K562 (cell line): ENCODE data around the gene RGS3. TPM values are rescaled to one million over a fixed set of nuclear protein-coding genes. Genes with fewer than 3 reads are reported as not detected.

Experiments used
- ATAC-seq: fragments of 200-7000 bp; cut with Tn5 transposase; 3 replicates; pipeline ENCODE4 v1.9.1; 2020; ENCODE audit warnings: moderate library complexity
- BruUV-seq: library from RNA; stranded (reverse); fragments of 400-500 nt; replicated peaks from 2 replicates; lab custom pipeline; 2021; lab: Mats Ljungman, UMichigan
- CTCF ChIA-PET: fragments of 300-600 bp; formaldehyde crosslinking; extraction: SDS; loops from one replicate; lab custom pipeline; 2021; ENCODE audit warnings: low intra/inter-chr PET ratio; lab: Yijun Ruan, JAX
- POLR2A ChIA-PET: fragments of 300-600, 350-650 bp; sonication (Branson Sonifier 250); formaldehyde crosslinking; extraction: SDS; loops from one replicate; lab custom pipeline; 2021; ENCODE audit warnings: antibody characterized with exemption, inconsistent platforms; lab: Yijun Ruan, JAX
- DNase-seq, 4 experiments: peaks; one replicate each; pipeline versions ENCODE4 v3.0.0 to v3.0.0-alpha.2; 2011 to 2018; ENCODE audit warnings: low spot score in 3 of 4, mixed read lengths in 3 of 4; ENCODE audit errors: extremely low read depth in 1 of 4
- FAIRE-seq: peaks from 2 replicates; lab custom pipeline; 2011; peaks lifted over from hg19 to GRCh38; lab: Jason Lieb, UNC
- H2AFZ ChIP-seq: 2 replicates; pipeline ENCODE4 v1.6.0; 2011; ENCODE audit warnings: low read depth, low read length, control low read depth, inconsistent platforms
- H3K27ac ChIP-seq: fragments of 200-600 bp; 3 replicates; pipeline ENCODE4 v1.8.0; 2011; ENCODE audit warnings: low read depth, mild to moderate bottlenecking, control low read depth, inconsistent platforms, low read length, moderate library complexity, mixed read lengths; ENCODE audit errors: extremely low read depth
- H3K27me3 ChIP-seq, 2 experiments: fragments of 300-600 bp in 1 of 2; 2 replicates in 1 of 2; 3 replicates in 1 of 2; pipeline versions ENCODE4 v1.6.0 to v1.8.0; 2011; ENCODE audit warnings: inconsistent platforms in 2 of 2, low read length in 2 of 2, mild to moderate bottlenecking in 1 of 2, mixed read lengths in 1 of 2, moderate library complexity in 1 of 2; ENCODE audit not compliant: control insufficient read depth in 2 of 2, insufficient read depth in 2 of 2
- H3K36me3 ChIP-seq: fragments of 300-600 bp; 3 replicates; pipeline ENCODE4 v1.8.0; 2011; ENCODE audit warnings: mild to moderate bottlenecking, low read length, inconsistent platforms; ENCODE audit not compliant: control insufficient read depth, insufficient read depth
- H3K4me1 ChIP-seq, 2 experiments: fragments of 200-600 bp in 1 of 2; replicated peaks in 1 of 2; 2 replicates in 1 of 2; 3 replicates in 1 of 2; pipeline versions ENCODE4 v1.5.1 to v1.8.0; 2011; ENCODE audit warnings: inconsistent platforms in 2 of 2, low read length in 2 of 2, mild to moderate bottlenecking in 1 of 2, mixed read lengths in 1 of 2, moderate library complexity in 1 of 2; ENCODE audit not compliant: control insufficient read depth in 2 of 2, insufficient read depth in 2 of 2
- H3K4me2 ChIP-seq: 2 replicates; pipeline ENCODE4 v1.6.1; 2011; ENCODE audit warnings: low read length, control low read depth, inconsistent platforms, mixed read lengths; ENCODE audit not compliant: insufficient read depth
- H3K4me3 ChIP-seq: fragments of 200-600 bp; sonication (generic), shearing (Covaris generic); 2 replicates; pipeline ENCODE4 v1.5.1; 2016; ENCODE audit warnings: control low read depth, inconsistent platforms
- H3K79me2 ChIP-seq: fragments of 200-600 bp; 3 replicates; pipeline ENCODE4 v1.8.0; 2011; ENCODE audit warnings: low read length, inconsistent platforms; ENCODE audit not compliant: control insufficient read depth, insufficient read depth
- H3K9ac ChIP-seq, 2 experiments: 2 replicates each; pipeline versions ENCODE4 v1.6.0 to v1.6.1; 2011; ENCODE audit warnings: low read depth in 2 of 2, low read length in 2 of 2, control low read depth in 1 of 2, inconsistent platforms in 1 of 2, mild to moderate bottlenecking in 1 of 2, mixed read lengths in 1 of 2; ENCODE audit not compliant: insufficient read depth in 1 of 2
- H3K9me1 ChIP-seq: one replicate; pipeline ENCODE4 v1.6.0; 2011; ENCODE audit warnings: inconsistent platforms, mild to moderate bottlenecking, low read length, moderate library complexity; ENCODE audit not compliant: control insufficient read depth, insufficient read depth
- H3K9me3 ChIP-seq: replicated peaks from 2 replicates; pipeline ENCODE4 v1.5.1; 2011; ENCODE audit warnings: low read depth, low read length, inconsistent platforms; ENCODE audit not compliant: control insufficient read depth, insufficient read depth
- H4K20me1 ChIP-seq: replicated peaks from 2 replicates; pipeline ENCODE4 v1.6.1; 2011; ENCODE audit warnings: low read length, inconsistent platforms, mixed read lengths; ENCODE audit not compliant: control insufficient read depth, insufficient read depth
- CBX5 ChIP-seq: IDR thresholded peaks from 2 replicates; pipeline ENCODE4 v1.6.1; 2014; ENCODE audit warnings: low read depth, borderline replicate concordance
- ETS2 ChIP-seq: IDR thresholded peaks from 2 replicates; pipeline ENCODE4 v1.6.1; 2016; ENCODE audit warnings: borderline replicate concordance, missing genetic modification characterization, mild to moderate bottlenecking, moderate library complexity, missing compliant biosample characterization; ENCODE audit not compliant: poor library complexity, severe bottlenecking
- GTF2F1 ChIP-seq: IDR thresholded peaks from 2 replicates; pipeline ENCODE4 v1.6.1; 2011; ENCODE audit warnings: low read depth, low read length, improper control_type of control experiment
- HDAC2 ChIP-seq: fragments of 450-650 bp; IDR thresholded peaks from 2 replicates; pipeline ENCODE4 v1.6.1; 2016; ENCODE audit warnings: mild to moderate bottlenecking
- JUND ChIP-seq, 2 experiments: IDR thresholded peaks; 2 replicates in 1 of 2; 3 replicates in 1 of 2; pipeline ENCODE4 v1.6.1; 2011; ENCODE audit warnings: borderline replicate concordance in 2 of 2, low read depth in 2 of 2, low read length in 2 of 2, improper control_type of control experiment in 1 of 2, missing biosample characterization in 1 of 2, missing genetic modification characterization in 1 of 2, missing genetic modification reagents in 1 of 2
- KLF6 ChIP-seq: fragments of 250-450 bp; sonication (Bioruptor Pico); IDR thresholded peaks from 2 replicates; pipeline ENCODE4 v1.4.0; 2020; ENCODE audit warnings: mild to moderate bottlenecking, moderate library complexity, borderline replicate concordance
- L3MBTL2 ChIP-seq: fragments of 450-650 bp; IDR thresholded peaks from 2 replicates; pipeline ENCODE4 v1.6.1; 2016; ENCODE audit warnings: mild to moderate bottlenecking, moderate library complexity
- MCM2 ChIP-seq: fragments of 450-650 bp; IDR thresholded peaks from 2 replicates; pipeline ENCODE4 v1.6.1; 2017; ENCODE audit warnings: low read depth, mild to moderate bottlenecking
- NFIC ChIP-seq: fragments of 450-650 bp; IDR thresholded peaks from 2 replicates; pipeline ENCODE4 v1.6.1; 2017; ENCODE audit warnings: mild to moderate bottlenecking, inconsistent platforms
- PTTG1 ChIP-seq: fragments of 450-650 bp; IDR thresholded peaks from 2 replicates; pipeline ENCODE4 v1.6.1; 2016; ENCODE audit warnings: low read depth, mild to moderate bottlenecking, missing genetic modification characterization, missing compliant biosample characterization
- PURB ChIP-seq: sonication (generic); formaldehyde crosslinking; IDR thresholded peaks from 2 replicates; pipeline ENCODE4 v1.9.0; 2021; ENCODE audit warnings: low read depth, mild to moderate bottlenecking, missing genetic modification reagents
- SRSF7 ChIP-seq: fragments of 200-400 bp; formaldehyde crosslinking; optimal IDR thresholded peaks from 2 replicates; pipeline ENCODE3; 2017; ENCODE audit warnings: mild to moderate bottlenecking, low read depth, low read length
- TCF7 ChIP-seq: sonication (generic); IDR thresholded peaks from 2 replicates; pipeline ENCODE4 v1.6.1; 2016; ENCODE audit warnings: antibody characterized with exemption, borderline replicate concordance
- ZNF239 ChIP-seq: fragments of 250-450 bp; sonication (Bioruptor Pico); IDR thresholded peaks from 2 replicates; pipeline ENCODE4 v1.4.0; 2020; ENCODE audit warnings: mild to moderate bottlenecking
- ZNF274 ChIP-seq: IDR thresholded peaks from 2 replicates; pipeline ENCODE4 v1.6.1; 2011; ENCODE audit warnings: low read depth, mild to moderate bottlenecking, low read length, moderate library complexity, borderline replicate concordance
- ZNF311 ChIP-seq: fragments of 250-450 bp; sonication (Bioruptor Pico); IDR thresholded peaks from 2 replicates; pipeline ENCODE4 v1.4.0; 2020; ENCODE audit warnings: mild to moderate bottlenecking, moderate library complexity
- ZNF436 ChIP-seq: fragments of 250-450, 450-650 bp; sonication (Bioruptor Pico); formaldehyde crosslinking; IDR thresholded peaks from 2 replicates; pipeline ENCODE4 v1.7.0; 2020; ENCODE audit warnings: mild to moderate bottlenecking
- WGBS: fragments of 100-300 bp; shearing (Covaris generic); methylation state at CpG from one replicate; pipeline ENCODE4 v1.1.6; 2016; ENCODE audit warnings: low coverage, mixed read lengths; ENCODE audit not compliant: insufficient coverage; ENCODE audit errors: missing lambda C conversion rate; 5-methylcytosine and 5-hydroxymethylcytosine counted together
- in situ Hi-C: fragments of 300-500 bp; cut with MboI; formaldehyde crosslinking; loops from 4 replicates; pipeline ENCODE4 v1.15.0; 2018; ENCODE audit warnings: inconsistent platforms, mixed read lengths
- intact Hi-C: fragments of 100-400 bp; cut with micrococcal nuclease; formaldehyde crosslinking; loops from 2 replicates; pipeline ENCODE4 v1.14.2; 2022
- polyA plus RNA-seq, 8 experiments: library from polyadenylated mRNA; depleted of rRNA in 4 of 8; stranded (reverse) in 5 of 8; unstranded in 3 of 8; fragments of >200 nt; fragmentation: Nextera tagmentation in 2 of 8; fragmentation: Illumina TruSeq in 1 of 8; extraction: Ambion mirVana in 2 of 8; extraction: Trizol in 1 of 8; gene quantifications; 2 replicates each; pipeline versions ENCODE4 v1.2.1 to v1.2.3, GENCODE V29; 2011 to 2014; ENCODE audit warnings: inconsistent platforms in 1 of 8, missing spikeins in 1 of 8
- total RNA-seq, 7 experiments: library from RNA; depleted of rRNA in 6 of 7; stranded (reverse); fragments of >200 nt in 6 of 7; fragmentation: Illumina TruSeq in 2 of 7; extraction: Trizol in 2 of 7; gene quantifications; 2 replicates each; pipeline versions ENCODE4 v1.2.1 to v1.2.3, GENCODE V29; 2011 to 2021; ENCODE audit warnings: low replicate concordance in 1 of 7
- TF ChIP-seq, protein P1 (sequence below): fragments of 450-650 bp; IDR thresholded peaks from 2 replicates; pipeline ENCODE4 v1.6.1; 2018; ENCODE audit warnings: mild to moderate bottlenecking, low read depth; ENCODE audit not compliant: partially characterized antibody
- TF ChIP-seq, protein P2 (sequence below): fragments of 450-650 bp; formaldehyde crosslinking; conservative IDR thresholded peaks from 2 replicates; pipeline ENCODE4 v1.4.0; 2022; ENCODE audit warnings: mild to moderate bottlenecking, missing genetic modification characterization

The RGS3 gene
- total and polyA plus RNA-seq, 9 of the 15 experiments (the other 6 are each of a cell fraction or from before 2014, with no cell fraction given) = 0.08 to 2.9 (median 0.95) TPM

DNA sequence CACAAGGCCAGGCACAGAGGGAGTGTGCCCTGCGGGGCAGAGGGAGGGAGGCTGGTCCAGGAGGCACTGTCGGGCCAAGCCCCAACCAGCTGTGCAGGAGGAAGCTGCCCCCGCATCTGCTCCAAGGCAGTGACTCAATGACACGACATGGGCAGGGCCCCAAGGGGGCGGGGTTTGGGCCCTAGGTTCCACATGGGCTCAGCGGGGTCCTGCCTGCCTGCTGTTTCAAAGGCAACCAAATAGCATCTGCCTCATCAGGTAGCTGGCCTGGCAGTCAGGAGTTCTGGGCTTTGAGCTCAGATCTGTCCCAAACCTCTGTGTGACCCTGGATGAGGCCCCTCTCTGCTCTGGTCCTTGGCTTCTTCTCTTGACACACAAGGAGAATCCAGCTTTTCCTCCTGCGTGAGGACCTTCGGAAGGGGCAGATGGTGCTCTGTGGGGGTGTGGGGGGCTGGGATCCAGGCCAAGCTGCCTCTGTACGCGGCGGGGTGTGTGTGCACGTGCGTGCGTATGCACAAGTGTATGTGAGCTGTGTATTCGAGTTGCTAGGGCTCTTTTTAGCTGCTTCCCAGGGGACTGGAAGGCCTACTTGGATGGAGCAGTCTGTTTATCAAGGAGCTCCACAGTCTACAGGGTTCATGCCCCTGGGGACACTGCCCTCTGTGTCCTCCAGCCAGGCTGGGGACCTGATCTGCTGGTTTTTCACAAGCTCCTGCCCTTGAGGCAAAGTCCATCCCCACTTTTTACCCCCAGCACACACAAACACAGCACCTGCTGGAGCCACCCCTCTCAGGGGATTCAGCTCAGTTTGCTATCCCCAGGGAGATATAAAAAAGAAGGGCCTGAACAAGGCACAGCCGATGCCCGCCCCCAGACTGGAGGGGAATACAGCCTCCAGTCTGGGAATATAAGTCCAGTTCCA, 138.9 kb downstream of the RGS3 start:
- peaks cover 9 to 10% of the 10 kb centered on the region in 2 experiments for H3K4me1 ChIP-seq
- peak overlapping the region; percentile 31 for H3K4me2 ChIP-seq
- intact Hi-C loops (no loop called here), in situ Hi-C loops (loop anchor here (5.0 kb wide), 1 partner anchor 55 kb away; no protein-coding TSS in a partner anchor)
- H2AFZ ChIP-seq = peak overlapping the region; percentile 86
- no TSS peak for BruUV-seq
- peak; percentile 89 for ATAC-seq
- FAIRE-seq = peak; percentile 77
- H3K9ac ChIP-seq = peak overlapping the region in 1 of 2 experiments; percentile 65; a peak in 2 of 4 replicates
- no peak overlapping the region for H3K4me3 ChIP-seq
- peaks cover 3 to 8% of the 10 kb centered on the region in 2 experiments; a peak in 2 of 5 replicates for H3K27me3 ChIP-seq
- no peaks in the 10 kb centered on the region for H3K9me1 ChIP-seq
- 21% methylated on average over 15 of the region's 17 CpGs for WGBS
- ChIA-PET CTCF (interaction anchor here (1.1 kb wide), 1 partner anchor 56 kb away, joined by 3 read pairs; no protein-coding TSS in a partner anchor), POLR2A (interaction anchor here (0.6 to 2.0 kb wide), 6 partner anchors 8 to 192 kb away, joined by 3 to 7 read pairs (median 4); partner anchors contain the start of genes C9orf43 and POLE3)
- no peak overlapping the region for H3K27ac ChIP-seq
- H3K36me3 ChIP-seq = no peaks in the 10 kb centered on the region
- peak; percentile 84 to 90 (median 86) for DNase-seq
- H3K79me2 ChIP-seq = no peaks in the 10 kb centered on the region
- H4K20me1 ChIP-seq = peaks cover 3% of the 10 kb centered on the region
- H3K9me3 ChIP-seq = no peaks in the 10 kb centered on the region
- TF ChIP-seq, protein P1, sequence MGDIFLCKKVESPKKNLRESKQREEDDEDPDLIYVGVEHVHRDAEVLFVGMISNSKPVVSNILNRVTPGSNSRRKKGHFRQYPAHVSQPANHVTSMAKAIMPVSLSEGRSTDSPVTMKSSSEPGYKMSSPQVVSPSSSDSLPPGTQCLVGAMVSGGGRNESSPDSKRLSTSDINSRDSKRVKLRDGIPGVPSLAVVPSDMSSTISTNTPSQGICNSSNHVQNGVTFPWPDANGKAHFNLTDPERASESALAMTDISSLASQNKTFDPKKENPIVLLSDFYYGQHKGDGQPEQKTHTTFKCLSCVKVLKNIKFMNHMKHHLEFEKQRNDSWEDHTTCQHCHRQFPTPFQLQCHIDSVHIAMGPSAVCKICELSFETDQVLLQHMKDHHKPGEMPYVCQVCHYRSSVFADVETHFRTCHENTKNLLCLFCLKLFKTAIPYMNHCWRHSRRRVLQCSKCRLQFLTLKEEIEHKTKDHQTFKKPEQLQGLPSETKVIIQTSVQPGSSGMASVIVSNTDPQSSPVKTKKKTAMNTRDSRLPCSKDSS = no peak
- no peak for TF ChIP-seq SRSF7
- peak; percentile 63 for TF ChIP-seq JUND (IDR thresholded peaks at IDR 0.05; ENCODE audit: borderline replicate concordance, low read depth, low read length)
- TF ChIP-seq JUND (tag; IDR thresholded peaks at IDR 0.05; ENCODE audit: borderline replicate concordance, low read depth, low read length) = peak; percentile 45; the same call in 1 of the 3 replicates
- no peak for TF ChIP-seq HDAC2
- no peak for TF ChIP-seq KLF6 (CRISPR knock-in tag)
- TF ChIP-seq NFIC = peak; percentile 69
- no peak for TF ChIP-seq ZNF274
- TF ChIP-seq, protein P2, sequence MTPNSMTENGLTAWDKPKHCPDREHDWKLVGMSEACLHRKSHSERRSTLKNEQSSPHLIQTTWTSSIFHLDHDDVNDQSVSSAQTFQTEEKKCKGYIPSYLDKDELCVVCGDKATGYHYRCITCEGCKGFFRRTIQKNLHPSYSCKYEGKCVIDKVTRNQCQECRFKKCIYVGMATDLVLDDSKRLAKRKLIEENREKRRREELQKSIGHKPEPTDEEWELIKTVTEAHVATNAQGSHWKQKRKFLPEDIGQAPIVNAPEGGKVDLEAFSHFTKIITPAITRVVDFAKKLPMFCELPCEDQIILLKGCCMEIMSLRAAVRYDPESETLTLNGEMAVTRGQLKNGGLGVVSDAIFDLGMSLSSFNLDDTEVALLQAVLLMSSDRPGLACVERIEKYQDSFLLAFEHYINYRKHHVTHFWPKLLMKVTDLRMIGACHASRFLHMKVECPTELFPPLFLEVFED (CRISPR knock-in tag) = no peak
- no peak for TF ChIP-seq GTF2F1
- peak; percentile 23; the same call in 1 of the 2 replicates for TF ChIP-seq L3MBTL2
- no peak for TF ChIP-seq PURB (CRISPR knock-in tag)
- TF ChIP-seq ETS2 (tag) = no peak
- TF ChIP-seq TCF7 = no peak
- TF ChIP-seq PTTG1 (tag) = no peak
- no peak for TF ChIP-seq MCM2
- no peak for TF ChIP-seq ZNF311 (CRISPR knock-in tag)
- no peak for TF ChIP-seq ZNF436 (CRISPR knock-in tag)
- TF ChIP-seq ZNF239 (CRISPR knock-in tag) = no peak
- TF ChIP-seq CBX5 = no peak
